HG03565 (cell line): ENCODE results near the gene SREBF1.

Source experiments
- ATAC-seq: cut with Tn5 transposase; IDR thresholded peaks from one replicate; pipeline ENCODE4 v1.9.1; 2021; ENCODE audit warnings: mild to moderate bottlenecking, moderate library complexity; ENCODE audit not compliant: unreplicated experiment

SREBF1 gene

GRCh38 chr17:17826342-17826713 lies 10.5 kb downstream of the SREBF1 start:
- no peak for ATAC-seq

- ATAC-seq: no peak
Measured at GRCh38 chr17:17824783-17825614, 11.8 kb downstream of the SREBF1 start.

- ATAC-seq: no peak
Measured at GRCh38 chr17:17824119-17824782, 12.5 kb downstream of the SREBF1 start.

- peak; percentile 56 for ATAC-seq
Measured at GRCh38 chr17:17823433-17824118, 13.2 kb downstream of the SREBF1 start.

- ATAC-seq: no peak
Measured at GRCh38 chr17:17822616-17823015, 14.2 kb downstream of the SREBF1 start.

GRCh38 chr17:17822189-17822588 lies 14.6 kb downstream of the SREBF1 start:
- ATAC-seq: no peak

- ATAC-seq: no peak
Measured at GRCh38 chr17:17820463-17821158, 16.2 kb downstream of the SREBF1 start.

- ATAC-seq: no peak
Measured at GRCh38 chr17:17820046-17820445, 16.7 kb downstream of the SREBF1 start.

- ATAC-seq: peak; percentile 58
Measured at GRCh38 chr17:17819561-17819995, 17.2 kb downstream of the SREBF1 start.

GRCh38 chr17:17819111-17819510 lies 17.7 kb downstream of the SREBF1 start:
- no peak for ATAC-seq

GRCh38 chr17:17818088-17818526 lies 18.7 kb downstream of the SREBF1 start:
- ATAC-seq: no peak

- ATAC-seq: no peak
Measured at GRCh38 chr17:17817552-17817947, 19.2 kb downstream of the SREBF1 start.

GRCh38 chr17:17816831-17817551 lies 19.8 kb downstream of the SREBF1 start:
- ATAC-seq: no peak

GRCh38 chr17:17816240-17816814 lies 20.5 kb downstream of the SREBF1 start:
- no peak for ATAC-seq

GRCh38 chr17:17815436-17816200 lies 21.2 kb downstream of the SREBF1 start:
- ATAC-seq: no peak

- ATAC-seq: no peak
Measured at GRCh38 chr17:17815062-17815406, 21.8 kb downstream of the SREBF1 start.

GRCh38 chr17:17814162-17815061 lies 22.4 kb downstream of the SREBF1 start:
- ATAC-seq: no peak

GRCh38 chr17:17813725-17814095 lies 23.1 kb downstream of the SREBF1 start:
- no peak for ATAC-seq
